SK-N-SH treated with all-trans-retinoic acid at 6 μM for 48 hours (cell line): ENCODE results near the gene NIPAL4.

Experiments used
- ARNTL ChIP-seq: fragments of 450-650 bp; formaldehyde crosslinking; IDR thresholded peaks from 2 replicates; pipeline ENCODE4 v1.5.0; 2020; ENCODE audit warnings: low read depth, mild to moderate bottlenecking, moderate library complexity, borderline replicate concordance
- OSR1 ChIP-seq: fragments of 250-450 bp; sonication (Bioruptor Pico); IDR thresholded peaks from 2 replicates; pipeline ENCODE4 v1.8.0; 2022; ENCODE audit warnings: moderate library complexity, mild to moderate bottlenecking, inconsistent platforms
- TCF4 ChIP-seq: fragments of 250-450 bp; sonication (Bioruptor Pico); IDR thresholded peaks from 2 replicates; pipeline ENCODE4 v1.8.0; 2021; ENCODE audit warnings: mild to moderate bottlenecking, moderate library complexity, borderline replicate concordance
- ZC3H10 ChIP-seq: fragments of 250-450 bp; sonication (Bioruptor Pico); IDR thresholded peaks from 2 replicates; pipeline ENCODE4 v1.5.1; 2021; ENCODE audit warnings: mild to moderate bottlenecking, moderate library complexity
- ZNF8 ChIP-seq: fragments of 450-650 bp; formaldehyde crosslinking; IDR thresholded peaks from 2 replicates; pipeline ENCODE4 v1.5.0; 2020; ENCODE audit warnings: mild to moderate bottlenecking, moderate library complexity
- TF ChIP-seq, protein P1 (sequence below): fragments of 250-450 bp; sonication (Bioruptor Pico); IDR thresholded peaks from 2 replicates; pipeline ENCODE4 v1.5.1; 2020; ENCODE audit warnings: low read depth, mild to moderate bottlenecking, moderate library complexity

DNA sequence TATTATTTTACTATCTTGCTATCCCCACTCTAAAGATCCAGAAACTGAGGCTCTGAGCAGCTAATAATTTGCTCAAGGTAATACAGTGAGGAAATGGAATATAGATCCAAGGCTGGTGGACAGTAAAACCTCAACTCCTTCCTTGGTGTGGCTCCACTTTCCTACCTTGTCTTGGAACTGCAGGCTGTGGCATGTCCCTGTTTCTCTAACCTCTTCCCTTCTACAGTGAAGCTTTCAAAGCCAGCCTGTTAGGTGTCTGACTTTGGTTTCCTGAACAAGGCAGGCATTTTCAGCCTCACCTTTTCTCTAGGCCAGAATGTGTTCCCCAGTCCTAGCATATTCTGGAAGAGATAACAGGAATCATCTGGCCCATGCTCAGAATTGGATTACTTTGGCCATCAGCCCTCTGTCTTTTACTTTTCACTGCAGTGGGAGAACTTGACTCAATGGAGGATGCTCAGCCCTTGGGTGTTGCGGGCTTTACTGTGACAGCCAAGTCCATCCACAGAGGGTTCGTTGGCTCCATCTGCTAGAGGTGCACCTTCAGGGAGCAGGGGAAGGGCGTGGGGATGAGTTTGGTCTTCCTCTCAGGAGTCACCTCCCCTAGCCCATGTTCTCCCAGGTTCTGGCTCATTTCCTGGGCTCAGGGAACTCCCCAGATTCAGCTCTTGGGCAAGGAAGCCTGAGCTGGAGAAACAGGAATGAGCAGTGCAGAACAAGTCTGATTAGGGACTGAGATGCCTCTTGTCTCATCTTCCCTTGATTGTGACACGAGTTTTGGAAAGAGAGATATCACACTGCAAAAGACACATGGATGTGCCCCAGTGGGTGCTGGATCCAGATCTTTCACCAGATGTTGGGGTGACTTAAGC lies 1.1 kb downstream of the NIPAL4 start:
- TF ChIP-seq OSR1 (CRISPR knock-in tag) (no peak), ZNF8 (CRISPR knock-in tag) (no peak), ZC3H10 (CRISPR knock-in tag) (no peak), TCF4 (CRISPR knock-in tag) (no peak), ARNTL (CRISPR knock-in tag) (no peak)
- TF ChIP-seq, protein P1, sequence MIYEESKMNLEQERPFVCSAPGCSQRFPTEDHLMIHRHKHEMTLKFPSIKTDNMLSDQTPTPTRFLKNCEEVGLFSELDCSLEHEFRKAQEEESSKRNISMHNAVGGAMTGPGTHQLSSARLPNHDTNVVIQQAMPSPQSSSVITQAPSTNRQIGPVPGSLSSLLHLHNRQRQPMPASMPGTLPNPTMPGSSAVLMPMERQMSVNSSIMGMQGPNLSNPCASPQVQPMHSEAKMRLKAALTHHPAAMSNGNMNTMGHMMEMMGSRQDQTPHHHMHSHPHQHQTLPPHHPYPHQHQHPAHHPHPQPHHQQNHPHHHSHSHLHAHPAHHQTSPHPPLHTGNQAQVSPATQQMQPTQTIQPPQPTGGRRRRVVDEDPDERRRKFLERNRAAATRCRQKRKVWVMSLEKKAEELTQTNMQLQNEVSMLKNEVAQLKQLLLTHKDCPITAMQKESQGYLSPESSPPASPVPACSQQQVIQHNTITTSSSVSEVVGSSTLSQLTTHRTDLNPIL (CRISPR knock-in tag) = no peak
